Body of pancreas (tissue), 4 donors: ENCODE data around the gene TXNIP. TPM values are rescaled to one million over a fixed set of nuclear protein-coding genes. Genes with fewer than 3 reads are reported as not detected.

Experiments used
- ATAC-seq: fragments of 150-250 bp; one replicate; pipeline ENCODE4 v1.9.1; 2016
- DNase-seq, 4 donors: peaks; one replicate each; pipeline ENCODE4 v3.0.0-alpha.2; 2019
- H3K27ac ChIP-seq, 4 donors: fragments of 200-600 bp; sonication (generic); 1 replicate in 3 of 4; 2 replicates in 1 of 4; pipeline versions ENCODE4 v1.5.1 to v1.6.1; 2016 to 2019; ENCODE audit warnings: mild to moderate bottlenecking in 1 of 4, mixed read lengths in 1 of 4, moderate library complexity in 1 of 4
- H3K27me3 ChIP-seq, 2 donors: fragments of 200-600 bp; sonication (generic); one replicate each; pipeline ENCODE4 v1.6.0; 2016; ENCODE audit warnings: mild to moderate bottlenecking in 1 of 2
- H3K36me3 ChIP-seq, 2 donors: fragments of 200-600 bp; sonication (generic); replicated peaks in 1 of 2; 2 replicates each; pipeline ENCODE4 v1.5.1; 2016; ENCODE audit warnings: low read depth in 2 of 2; ENCODE audit not compliant: insufficient read depth in 1 of 2
- H3K4me1 ChIP-seq: fragments of 200-600 bp; sonication (generic); one replicate; pipeline ENCODE4 v1.6.0; 2016
- H3K4me3 ChIP-seq, 2 donors: fragments of 200-600 bp; sonication (generic); 1 replicate in 1 of 2; 2 replicates in 1 of 2; pipeline ENCODE4 v1.5.1; 2016 to 2019
- H3K9me3 ChIP-seq, 3 donors: fragments of 200-600 bp; sonication (generic); 1 replicate in 2 of 3; 2 replicates in 1 of 3; pipeline ENCODE4 v1.5.1; 2016
- POLR2A ChIP-seq, 3 donors: fragments of 450-650 bp; IDR thresholded peaks; one replicate each; pipeline ENCODE4 v1.6.1; 2016; ENCODE audit warnings: antibody characterized with exemption in 3 of 3, mild to moderate bottlenecking in 2 of 3
- WGBS, 2 donors: methylation state at CpG; one replicate each; pipeline ENCODE4 v1.1.5; 2017; 5-methylcytosine and 5-hydroxymethylcytosine counted together
- intact Hi-C: fragments of 100-400 bp; cut with DNase I; formaldehyde crosslinking; loops from one replicate; pipeline ENCODE4 v1.15.1; 2023
- total RNA-seq, 2 donors: library from RNA; depleted of rRNA; stranded (reverse); fragments of >200 nt; gene quantifications; one replicate each; pipeline ENCODE4 v1.1.0, GENCODE V29; 2016
- TF ChIP-seq, protein P1 (sequence below), 7 experiments: fragments of 450-650 bp in 4 of 7; fragments of 200-600 bp in 3 of 7; sonication (generic) in 3 of 7; IDR thresholded peaks; one replicate each; pipeline ENCODE4 v1.5.1; 2016 to 2019; ENCODE audit warnings: antibody characterized with exemption in 7 of 7

The TXNIP gene
- total RNA-seq, 2 donors from 2014 or later: 414 to 820 TPM

GRCh38 chr1:145961109-145961424 lies 35.3 kb downstream of the TXNIP start:
- TF ChIP-seq, protein P1, sequence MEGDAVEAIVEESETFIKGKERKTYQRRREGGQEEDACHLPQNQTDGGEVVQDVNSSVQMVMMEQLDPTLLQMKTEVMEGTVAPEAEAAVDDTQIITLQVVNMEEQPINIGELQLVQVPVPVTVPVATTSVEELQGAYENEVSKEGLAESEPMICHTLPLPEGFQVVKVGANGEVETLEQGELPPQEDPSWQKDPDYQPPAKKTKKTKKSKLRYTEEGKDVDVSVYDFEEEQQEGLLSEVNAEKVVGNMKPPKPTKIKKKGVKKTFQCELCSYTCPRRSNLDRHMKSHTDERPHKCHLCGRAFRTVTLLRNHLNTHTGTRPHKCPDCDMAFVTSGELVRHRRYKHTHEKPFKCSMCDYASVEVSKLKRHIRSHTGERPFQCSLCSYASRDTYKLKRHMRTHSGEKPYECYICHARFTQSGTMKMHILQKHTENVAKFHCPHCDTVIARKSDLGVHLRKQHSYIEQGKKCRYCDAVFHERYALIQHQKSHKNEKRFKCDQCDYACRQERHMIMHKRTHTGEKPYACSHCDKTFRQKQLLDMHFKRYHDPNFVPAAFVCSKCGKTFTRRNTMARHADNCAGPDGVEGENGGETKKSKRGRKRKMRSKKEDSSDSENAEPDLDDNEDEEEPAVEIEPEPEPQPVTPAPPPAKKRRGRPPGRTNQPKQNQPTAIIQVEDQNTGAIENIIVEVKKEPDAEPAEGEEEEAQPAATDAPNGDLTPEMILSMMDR (IDR thresholded peaks at IDR 0.05): no peak
- no peak for TF ChIP-seq POLR2A (IDR thresholded peaks at IDR 0.05)
- Histone ChIP-seq H3K4me3 (peak overlapping the region; percentile 44 to 45), H3K9me3 (no peaks in the 10 kb centered on the region), H3K27me3 (no peaks in the 10 kb centered on the region), H3K27ac (peak overlapping the region in 3 of 4 donors; percentile 48 to 62 (median 48)), H3K36me3 (no peaks in the 10 kb centered on the region), H3K4me1 (peaks cover 59% of the 10 kb centered on the region)
- DNase-seq (no peak), ATAC-seq (no peak)
- intact Hi-C loops: no loop called here
- 2 to 3% methylated on average over 11 to 22 of the region's 22 CpGs for WGBS, 2 donors

DNA sequence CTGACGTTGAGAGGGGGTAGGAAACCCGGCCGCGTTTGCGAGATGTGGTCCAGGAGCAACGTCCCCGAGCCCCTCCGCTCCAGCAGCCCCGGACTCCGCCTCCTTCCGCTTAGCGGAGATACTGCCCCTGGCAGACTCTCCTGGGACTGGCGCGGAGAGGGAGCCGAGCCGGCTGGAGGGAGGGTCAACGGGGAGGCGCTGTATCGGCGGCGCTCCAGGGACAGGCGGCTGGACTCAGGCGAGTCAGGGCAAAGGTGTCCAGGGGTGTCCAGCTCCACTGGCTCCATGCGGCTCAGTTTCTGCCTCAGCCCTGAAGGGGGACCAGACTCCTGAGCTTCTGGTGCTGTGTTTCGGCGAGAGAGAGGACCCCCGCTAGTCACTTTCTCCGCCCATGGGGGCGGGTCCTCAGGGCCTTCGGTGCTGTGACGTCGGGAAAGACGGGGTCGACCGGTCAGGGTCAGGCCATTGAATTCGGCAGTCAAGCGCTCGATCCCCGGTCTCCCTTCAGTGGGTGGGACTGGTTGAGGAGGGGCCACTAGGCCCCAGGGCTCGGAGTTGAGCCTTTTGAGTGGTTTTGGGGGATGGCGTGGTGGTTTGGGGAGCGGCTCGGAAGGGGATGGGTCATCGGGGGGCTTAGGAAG lies 35.8 kb downstream of the TXNIP start:
- H3K4me1 ChIP-seq: peaks cover 60% of the 10 kb centered on the region
- intact Hi-C loops: no loop called here
- peak overlapping the region; percentile 44 to 45 for H3K4me3 ChIP-seq
- ATAC-seq (peak; percentile 28), DNase-seq (peak; percentile 67 to 80 (median 78))
- no peaks in the 10 kb centered on the region for H3K27me3 ChIP-seq
- H3K9me3 ChIP-seq: no peaks in the 10 kb centered on the region
- peak overlapping the region in 3 of 4 donors; percentile 48 to 62 (median 48) for H3K27ac ChIP-seq
- no peaks in the 10 kb centered on the region for H3K36me3 ChIP-seq
- peak; percentile 25 to 68 (median 53) for TF ChIP-seq POLR2A (IDR thresholded peaks at IDR 0.05)
- TF ChIP-seq, protein P1 (IDR thresholded peaks at IDR 0.05): peak in 5 of 7 experiments; percentile 7 to 23 (median 21)
- WGBS, 2 donors: 1 to 2% methylated on average over 20 to 37 of the region's 44 CpGs

- Histone ChIP-seq H3K9me3 (no peaks in the 10 kb centered on the region), H3K27me3 (no peaks in the 10 kb centered on the region), H3K36me3 (no peaks in the 10 kb centered on the region), H3K27ac (peak overlapping the region in 3 of 4 donors; percentile 48 to 62 (median 48)), H3K4me3 (peak overlapping the region; percentile 44 to 45), H3K4me1 (peaks cover 61% of the 10 kb centered on the region)
- 6 to 14% methylated on average over 7 to 12 of the region's 12 CpGs for WGBS, 2 donors
- no peak for DNase-seq
- no peak for ATAC-seq
- intact Hi-C loops: no loop called here
- TF ChIP-seq, protein P1 (IDR thresholded peaks at IDR 0.05): no peak
- TF ChIP-seq POLR2A (IDR thresholded peaks at IDR 0.05): no peak
These were observed 36.4 kb downstream of the TXNIP start for GRCh38 chr1:145959957-145960467.

- peaks cover 66% of the 10 kb centered on the region for H3K4me1 ChIP-seq
- ATAC-seq: no peak
- H3K9me3 ChIP-seq: no peaks in the 10 kb centered on the region
- DNase-seq: no peak
- H3K36me3 ChIP-seq: no peaks in the 10 kb centered on the region
- H3K27ac ChIP-seq: no peak overlapping the region
- H3K27me3 ChIP-seq: no peaks in the 10 kb centered on the region
- TF ChIP-seq, protein P1 (IDR thresholded peaks at IDR 0.05): no peak
- TF ChIP-seq POLR2A (IDR thresholded peaks at IDR 0.05): no peak
- intact Hi-C loops: no loop called here
- H3K4me3 ChIP-seq: no peak overlapping the region
These were observed 37.0 kb downstream of the TXNIP start for GRCh38 chr1:145959333-145959732.

- TF ChIP-seq, protein P1 (IDR thresholded peaks at IDR 0.05): no peak
- no peak for TF ChIP-seq POLR2A (IDR thresholded peaks at IDR 0.05)
- Histone ChIP-seq H3K4me1 (peaks cover 66% of the 10 kb centered on the region), H3K36me3 (no peaks in the 10 kb centered on the region), H3K9me3 (no peaks in the 10 kb centered on the region), H3K27ac (no peak overlapping the region), H3K4me3 (no peak overlapping the region), H3K27me3 (no peaks in the 10 kb centered on the region)
- DNase-seq (no peak), ATAC-seq (no peak)
- intact Hi-C loops: no loop called here
These were observed 37.6 kb downstream of the TXNIP start for GRCh38 chr1:145958734-145959133.
